HL-60 (cell line): Measurements from ENCODE around the gene KCNJ3.

Experiments used
- GABPA ChIP-seq: IDR thresholded peaks from 2 replicates; pipeline ENCODE4 v1.6.1; 2012; ENCODE audit warnings: low read depth
- POLR2AphosphoS5 ChIP-seq: IDR thresholded peaks from 2 replicates; pipeline ENCODE4 v1.6.1; 2012; ENCODE audit warnings: low read depth
- SPI1 ChIP-seq: IDR thresholded peaks from 2 replicates; pipeline ENCODE4 v1.6.1; 2012; ENCODE audit warnings: low read depth, mild to moderate bottlenecking, borderline replicate concordance
- TF ChIP-seq, protein P1 (sequence below): IDR thresholded peaks from one replicate; pipeline ENCODE4 v1.5.1; 2011; ENCODE audit warnings: low read length, control low read depth, inconsistent platforms; ENCODE audit not compliant: insufficient read depth
- TF ChIP-seq, protein P2 (sequence below): IDR thresholded peaks from 2 replicates; pipeline ENCODE4 v1.6.1; 2012; ENCODE audit warnings: low read depth; ENCODE audit not compliant: insufficient replicate concordance

DNA sequence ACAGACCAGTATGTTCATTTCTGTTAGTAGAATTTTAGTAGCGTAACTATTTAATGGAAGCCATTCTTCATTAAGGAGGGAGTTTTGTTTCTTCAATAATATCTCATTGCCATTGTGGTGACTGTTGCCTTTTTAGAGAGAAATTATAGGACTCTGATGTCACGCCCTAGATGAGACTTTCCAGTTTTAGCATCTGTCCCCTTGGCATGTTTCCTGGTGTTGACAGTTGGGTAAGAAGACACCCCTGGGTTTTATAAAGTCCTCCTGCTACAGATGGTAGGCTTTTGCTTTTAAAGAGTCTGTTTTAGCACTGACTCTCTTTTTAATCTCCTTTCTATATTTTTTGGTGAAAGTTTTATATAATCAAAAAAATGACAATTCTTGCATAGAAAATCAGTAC is 41.9 kb downstream of the KCNJ3 start:
- TF ChIP-seq, protein P1, sequence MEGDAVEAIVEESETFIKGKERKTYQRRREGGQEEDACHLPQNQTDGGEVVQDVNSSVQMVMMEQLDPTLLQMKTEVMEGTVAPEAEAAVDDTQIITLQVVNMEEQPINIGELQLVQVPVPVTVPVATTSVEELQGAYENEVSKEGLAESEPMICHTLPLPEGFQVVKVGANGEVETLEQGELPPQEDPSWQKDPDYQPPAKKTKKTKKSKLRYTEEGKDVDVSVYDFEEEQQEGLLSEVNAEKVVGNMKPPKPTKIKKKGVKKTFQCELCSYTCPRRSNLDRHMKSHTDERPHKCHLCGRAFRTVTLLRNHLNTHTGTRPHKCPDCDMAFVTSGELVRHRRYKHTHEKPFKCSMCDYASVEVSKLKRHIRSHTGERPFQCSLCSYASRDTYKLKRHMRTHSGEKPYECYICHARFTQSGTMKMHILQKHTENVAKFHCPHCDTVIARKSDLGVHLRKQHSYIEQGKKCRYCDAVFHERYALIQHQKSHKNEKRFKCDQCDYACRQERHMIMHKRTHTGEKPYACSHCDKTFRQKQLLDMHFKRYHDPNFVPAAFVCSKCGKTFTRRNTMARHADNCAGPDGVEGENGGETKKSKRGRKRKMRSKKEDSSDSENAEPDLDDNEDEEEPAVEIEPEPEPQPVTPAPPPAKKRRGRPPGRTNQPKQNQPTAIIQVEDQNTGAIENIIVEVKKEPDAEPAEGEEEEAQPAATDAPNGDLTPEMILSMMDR = no peak
- no peak for TF ChIP-seq GABPA
- no peak for TF ChIP-seq POLR2AphosphoS5
- TF ChIP-seq SPI1 = no peak
- TF ChIP-seq, protein P2, sequence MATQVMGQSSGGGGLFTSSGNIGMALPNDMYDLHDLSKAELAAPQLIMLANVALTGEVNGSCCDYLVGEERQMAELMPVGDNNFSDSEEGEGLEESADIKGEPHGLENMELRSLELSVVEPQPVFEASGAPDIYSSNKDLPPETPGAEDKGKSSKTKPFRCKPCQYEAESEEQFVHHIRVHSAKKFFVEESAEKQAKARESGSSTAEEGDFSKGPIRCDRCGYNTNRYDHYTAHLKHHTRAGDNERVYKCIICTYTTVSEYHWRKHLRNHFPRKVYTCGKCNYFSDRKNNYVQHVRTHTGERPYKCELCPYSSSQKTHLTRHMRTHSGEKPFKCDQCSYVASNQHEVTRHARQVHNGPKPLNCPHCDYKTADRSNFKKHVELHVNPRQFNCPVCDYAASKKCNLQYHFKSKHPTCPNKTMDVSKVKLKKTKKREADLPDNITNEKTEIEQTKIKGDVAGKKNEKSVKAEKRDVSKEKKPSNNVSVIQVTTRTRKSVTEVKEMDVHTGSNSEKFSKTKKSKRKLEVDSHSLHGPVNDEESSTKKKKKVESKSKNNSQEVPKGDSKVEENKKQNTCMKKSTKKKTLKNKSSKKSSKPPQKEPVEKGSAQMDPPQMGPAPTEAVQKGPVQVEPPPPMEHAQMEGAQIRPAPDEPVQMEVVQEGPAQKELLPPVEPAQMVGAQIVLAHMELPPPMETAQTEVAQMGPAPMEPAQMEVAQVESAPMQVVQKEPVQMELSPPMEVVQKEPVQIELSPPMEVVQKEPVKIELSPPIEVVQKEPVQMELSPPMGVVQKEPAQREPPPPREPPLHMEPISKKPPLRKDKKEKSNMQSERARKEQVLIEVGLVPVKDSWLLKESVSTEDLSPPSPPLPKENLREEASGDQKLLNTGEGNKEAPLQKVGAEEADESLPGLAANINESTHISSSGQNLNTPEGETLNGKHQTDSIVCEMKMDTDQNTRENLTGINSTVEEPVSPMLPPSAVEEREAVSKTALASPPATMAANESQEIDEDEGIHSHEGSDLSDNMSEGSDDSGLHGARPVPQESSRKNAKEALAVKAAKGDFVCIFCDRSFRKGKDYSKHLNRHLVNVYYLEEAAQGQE = no peak
